B cell (primary cell): ENCODE results near the gene KRTAP10-12. TPM values are rescaled to one million over a fixed set of nuclear protein-coding genes. Genes with fewer than 3 reads are reported as not detected.

Source experiments
- ATAC-seq: fragments of 200-7000 bp; cut with Tn5 transposase; one replicate; pipeline ENCODE4 v1.10.0; 2021; ENCODE audit warnings: low read depth, mild to moderate bottlenecking, moderate number of reproducible peaks, moderate library complexity
- CTCF ChIA-PET: fragments of 350-600 bp; sonication (Branson Sonifier 250); formaldehyde crosslinking; loops from one replicate; lab custom pipeline; 2021; ENCODE audit warnings: antibody characterized with exemption, inconsistent platforms; lab: Charles Lee
- POLR2A ChIA-PET: fragments of 350-600 bp; sonication (Branson Sonifier 250); formaldehyde crosslinking; loops from one replicate; lab custom pipeline; 2021; ENCODE audit warnings: antibody characterized with exemption; lab: Charles Lee
- DNase-seq: peaks from one replicate; pipeline ENCODE4 v3.0.0; 2013
- H2AFZ ChIP-seq: 2 replicates; pipeline ENCODE4 v1.6.1; 2012; ENCODE audit warnings: mild to moderate bottlenecking, low read depth, low read length; ENCODE audit not compliant: insufficient read depth, poor library complexity, severe bottlenecking
- H3K27ac ChIP-seq, 2 donors: 1 replicate in 1 of 2; 2 replicates in 1 of 2; pipeline ENCODE4 v1.5.1; 2012 to 2013; ENCODE audit warnings: low read length in 2 of 2, mild to moderate bottlenecking in 2 of 2, moderate library complexity in 1 of 2
- H3K27me3 ChIP-seq, 4 experiments: fragments of 200-600 bp in 1 of 4; sonication (generic) in 1 of 4; replicated peaks in 1 of 4; 1 replicate in 2 of 4; 2 replicates in 2 of 4; pipeline versions ENCODE4 v1.6.1 to v1.7.0; 2013 to 2016; ENCODE audit warnings: low read length in 3 of 4, mild to moderate bottlenecking in 2 of 4, mixed read lengths in 1 of 4, moderate library complexity in 1 of 4; ENCODE audit not compliant: insufficient read depth in 4 of 4, control insufficient read depth in 3 of 4; ENCODE audit errors: control extremely low read depth in 1 of 4
- H3K36me3 ChIP-seq, 2 experiments: replicated peaks in 1 of 2; 1 replicate in 1 of 2; 2 replicates in 1 of 2; pipeline versions ENCODE4 v1.6.1 to v1.7.1; 2013; ENCODE audit warnings: low read length in 1 of 2; ENCODE audit not compliant: insufficient read depth in 2 of 2, control insufficient read depth in 1 of 2; ENCODE audit errors: control extremely low read depth in 1 of 2, extremely low read depth in 1 of 2
- H3K4me1 ChIP-seq, 2 donors: fragments of 200-600 bp in 1 of 2; sonication (generic) in 1 of 2; 1 replicate in 1 of 2; 2 replicates in 1 of 2; pipeline versions ENCODE4 v1.5.1 to v1.6.1; 2013 to 2017; ENCODE audit warnings: low read length in 2 of 2; ENCODE audit not compliant: control insufficient read depth in 2 of 2, insufficient read depth in 2 of 2
- H3K4me2 ChIP-seq: replicated peaks from 2 replicates; pipeline ENCODE3; 2012; ENCODE audit warnings: mild to moderate bottlenecking, low read depth, low read length; ENCODE audit not compliant: poor library complexity, severe bottlenecking
- H3K4me3 ChIP-seq, 5 experiments: fragments of 200-600 bp in 1 of 5; sonication (generic) in 1 of 5; 1 replicate in 3 of 5; 2 replicates in 2 of 5; pipeline versions ENCODE4 v1.5.1 to v1.7.0; 2011 to 2016; ENCODE audit warnings: low read length in 4 of 5, mild to moderate bottlenecking in 4 of 5, low read depth in 2 of 5, control low read depth in 1 of 5, moderate library complexity in 1 of 5; ENCODE audit not compliant: insufficient read depth in 1 of 5; ENCODE audit errors: control extremely low read depth in 1 of 5, extremely low read depth in 1 of 5
- H3K79me2 ChIP-seq: fragments of 200-600 bp; sonication (generic); one replicate; pipeline ENCODE4 v1.6.0; 2016; ENCODE audit warnings: low read length; ENCODE audit not compliant: control insufficient read depth, insufficient read depth
- H3K9ac ChIP-seq: fragments of 200-600 bp; sonication (generic); 2 replicates; pipeline ENCODE4 v1.6.1; 2017; ENCODE audit warnings: mild to moderate bottlenecking, low read length, moderate library complexity
- H3K9me3 ChIP-seq, 3 donors: one replicate each; pipeline versions ENCODE4 v1.6.1 to v1.7.1; 2013; ENCODE audit warnings: low read length in 2 of 3; ENCODE audit not compliant: control insufficient read depth in 2 of 3, insufficient read depth in 1 of 3; ENCODE audit errors: control extremely low read depth in 1 of 3
- H4K20me1 ChIP-seq: 2 replicates; pipeline ENCODE4 v1.6.0; 2012; ENCODE audit warnings: mild to moderate bottlenecking, low read length; ENCODE audit not compliant: insufficient read depth, control insufficient read depth, poor library complexity, severe bottlenecking
- H3K27ac Mint-ChIP-seq: one replicate; pipeline ENCODE4 v1.8.0; 2021; ENCODE audit warnings: mixed read lengths
- H3K27me3 Mint-ChIP-seq: one replicate; pipeline ENCODE4 v1.8.0; 2021; ENCODE audit warnings: mixed read lengths
- H3K4me1 Mint-ChIP-seq: one replicate; pipeline ENCODE4 v1.8.0; 2021; ENCODE audit warnings: mixed read lengths
- H3K4me3 Mint-ChIP-seq: one replicate; pipeline ENCODE4 v1.8.0; 2021; ENCODE audit warnings: mixed read lengths
- H3K9me3 Mint-ChIP-seq: one replicate; pipeline ENCODE4 v1.8.0; 2022; ENCODE audit warnings: mixed read lengths; ENCODE audit not compliant: insufficient read depth
- EZH2 ChIP-seq: IDR thresholded peaks from 2 replicates; pipeline ENCODE4 v1.6.1; 2012; ENCODE audit warnings: borderline replicate concordance, low read depth, mild to moderate bottlenecking, moderate library complexity, low read length; ENCODE audit not compliant: insufficient read depth, poor library complexity, severe bottlenecking
- WGBS: methylation state at CpG from one replicate; pipeline ENCODE4 v1.1.5; 2013; ENCODE audit warnings: missing lambda C conversion rate; ENCODE audit not compliant: insufficient coverage; 5-methylcytosine and 5-hydroxymethylcytosine counted together
- intact Hi-C: fragments of 100-400 bp; cut with micrococcal nuclease; formaldehyde crosslinking; loops from one replicate; pipeline ENCODE4 v1.10.0; 2022
- polyA plus RNA-seq: library from polyadenylated mRNA; depleted of rRNA; stranded (reverse); fragments of >200 nt; gene quantifications from 2 replicates; pipeline ENCODE4 v1.2.3, GENCODE V29; 2012
- total RNA-seq, 2 donors: library from RNA; stranded (reverse); fragments of 120-200 nt in 1 of 2; gene quantifications; 1 replicate in 1 of 2; 2 replicates in 1 of 2; pipeline versions ENCODE4 v1.2.3 to v1.2.4, GENCODE V29; 2013 to 2022
- TF ChIP-seq, protein P1 (sequence below): fragments of 200-600 bp; IDR thresholded peaks from one replicate; pipeline ENCODE4 v1.8.0; 2022; ENCODE audit warnings: antibody characterized with exemption, mild to moderate bottlenecking

KRTAP10-12 gene
- total and polyA plus RNA-seq, 2 donors (not counting 1 experiment from before 2014, with no cell fraction given) = not detected

DNA sequence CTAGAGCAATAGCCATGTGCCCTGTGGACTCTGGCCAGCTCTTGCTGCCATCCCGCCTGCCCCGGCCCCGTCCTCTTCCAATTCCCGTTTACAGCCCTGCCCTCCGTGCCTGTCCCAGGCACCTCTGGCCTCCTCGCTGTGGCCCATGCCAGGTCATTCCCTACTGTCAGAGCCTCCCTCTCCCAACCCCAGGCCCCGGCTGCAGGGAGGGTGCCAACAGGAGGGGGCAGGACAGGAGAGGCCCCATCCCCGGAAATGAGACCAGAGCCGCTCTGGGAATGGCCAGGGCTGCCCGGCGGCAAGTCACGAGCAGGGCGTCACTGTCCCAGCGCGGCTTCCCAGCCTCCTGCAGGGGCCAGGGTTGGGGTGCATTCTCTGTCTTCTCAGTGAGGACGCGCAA is 37.9 kb downstream of the KRTAP10-12 start:
- WGBS = over 99% methylated on average over 16 of the region's 17 CpGs
- CTCF ChIA-PET = no interaction called here
- intact Hi-C loops = no loop called here

DNA sequence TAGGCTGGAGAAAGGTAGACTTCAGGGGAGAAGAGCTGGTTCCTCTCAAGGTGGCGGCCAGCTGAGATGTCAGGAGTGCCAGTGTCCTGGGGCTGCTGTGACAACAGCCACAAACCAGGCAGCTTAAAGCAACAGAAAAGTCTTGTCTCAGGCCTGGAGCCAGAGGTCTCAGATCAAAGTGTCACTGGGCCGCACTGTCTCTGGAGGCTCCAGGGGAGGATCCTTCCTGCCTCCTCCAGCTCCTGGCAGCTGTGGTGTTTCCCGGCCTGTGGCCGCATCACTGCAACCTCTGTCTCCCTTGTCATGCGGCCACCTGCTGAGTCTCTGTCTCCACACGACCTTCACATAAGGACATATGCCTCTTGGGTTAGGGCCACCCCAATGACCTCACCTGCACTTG is 38.8 kb downstream of the KRTAP10-12 start:
- H3K27ac Mint-ChIP-seq = no peak overlapping the region

More for the DNA sequence above, 37.9 kb downstream of the KRTAP10-12 start:
- Histone ChIP-seq H3K36me3 (no peaks in the 10 kb centered on the region), H3K9ac (no peak overlapping the region), H3K4me2 (no peak overlapping the region), H3K4me3 (no peak overlapping the region), H3K27ac (no peak overlapping the region), H3K4me1 (no peaks in the 10 kb centered on the region), H4K20me1 (no peaks in the 10 kb centered on the region), H3K9me3 (peaks cover 2 to 56% (median 21%) of the 10 kb centered on the region in 3 donors), H3K27me3 (peaks cover 0 to 6% (median 0%) of the 10 kb centered on the region in 4 experiments), H3K79me2 (no peaks in the 10 kb centered on the region), H2AFZ (no peak overlapping the region)
- Mint-ChIP-seq H3K27me3 (peaks cover 15% of the 10 kb centered on the region), H3K27ac (no peak overlapping the region), H3K4me3 (no peak overlapping the region), H3K9me3 (no peaks in the 10 kb centered on the region), H3K4me1 (no peaks in the 10 kb centered on the region)
- POLR2A ChIA-PET = no interaction called here
- TF ChIP-seq, protein P1, sequence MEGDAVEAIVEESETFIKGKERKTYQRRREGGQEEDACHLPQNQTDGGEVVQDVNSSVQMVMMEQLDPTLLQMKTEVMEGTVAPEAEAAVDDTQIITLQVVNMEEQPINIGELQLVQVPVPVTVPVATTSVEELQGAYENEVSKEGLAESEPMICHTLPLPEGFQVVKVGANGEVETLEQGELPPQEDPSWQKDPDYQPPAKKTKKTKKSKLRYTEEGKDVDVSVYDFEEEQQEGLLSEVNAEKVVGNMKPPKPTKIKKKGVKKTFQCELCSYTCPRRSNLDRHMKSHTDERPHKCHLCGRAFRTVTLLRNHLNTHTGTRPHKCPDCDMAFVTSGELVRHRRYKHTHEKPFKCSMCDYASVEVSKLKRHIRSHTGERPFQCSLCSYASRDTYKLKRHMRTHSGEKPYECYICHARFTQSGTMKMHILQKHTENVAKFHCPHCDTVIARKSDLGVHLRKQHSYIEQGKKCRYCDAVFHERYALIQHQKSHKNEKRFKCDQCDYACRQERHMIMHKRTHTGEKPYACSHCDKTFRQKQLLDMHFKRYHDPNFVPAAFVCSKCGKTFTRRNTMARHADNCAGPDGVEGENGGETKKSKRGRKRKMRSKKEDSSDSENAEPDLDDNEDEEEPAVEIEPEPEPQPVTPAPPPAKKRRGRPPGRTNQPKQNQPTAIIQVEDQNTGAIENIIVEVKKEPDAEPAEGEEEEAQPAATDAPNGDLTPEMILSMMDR = no peak
- no peak for TF ChIP-seq EZH2
- DNase-seq (no peak), ATAC-seq (no peak)

More for the DNA sequence above, 38.8 kb downstream of the KRTAP10-12 start:
- DNase-seq (no peak), ATAC-seq (no peak)
- Histone ChIP-seq H3K4me3 (no peak overlapping the region), H3K79me2 (no peaks in the 10 kb centered on the region), H3K9me3 (peaks cover 5 to 63% (median 22%) of the 10 kb centered on the region in 3 donors), H3K9ac (no peak overlapping the region), H2AFZ (no peak overlapping the region), H3K27me3 (peaks cover 0 to 6% (median 0%) of the 10 kb centered on the region in 4 experiments), H3K4me2 (no peak overlapping the region), H4K20me1 (no peaks in the 10 kb centered on the region), H3K36me3 (no peaks in the 10 kb centered on the region), H3K27ac (no peak overlapping the region), H3K4me1 (no peaks in the 10 kb centered on the region)
- TF ChIP-seq, protein P1 = no peak
- no peak for TF ChIP-seq EZH2
- H3K27me3 Mint-ChIP-seq = peaks cover 20% of the 10 kb centered on the region
- no peaks in the 10 kb centered on the region for H3K9me3 Mint-ChIP-seq
- no peak overlapping the region for H3K4me3 Mint-ChIP-seq
- ChIA-PET CTCF (no interaction called here), POLR2A (no interaction called here)
- H3K4me1 Mint-ChIP-seq = no peaks in the 10 kb centered on the region
- WGBS = 87% methylated on average over 6 of the region's 6 CpGs
- intact Hi-C loops = no loop called here
